ENCODE data around the gene MYO3A. TPM values are rescaled to one million over a fixed set of nuclear protein-coding genes. Genes with fewer than 3 reads are reported as not detected.

Gene MYO3A
- total and polyA plus RNA-seq, 7 donors, result 0.03 to 0.32 (median 0.04) TPM; not detected in 3

- Histone ChIP-seq H3K9me3 (no peaks in the 10 kb centered on the region), H3K36me3 (ENCODE audit: insufficient read depth in 1 of 2, low read depth in 1 of 2) (no peaks in the 10 kb centered on the region), H3K27me3 (ENCODE audit: insufficient read depth in 3 of 3, low read length in 2 of 3) (no peaks in the 10 kb centered on the region), H3K4me3 (no peak overlapping the region), H3K27ac (no peak overlapping the region), H3K4me1 (no peaks in the 10 kb centered on the region)
- ATAC-seq (no peak), DNase-seq (no peak)
- no peak for TF ChIP-seq CTCF (IDR thresholded peaks at IDR 0.05)
- 57 to 72% (median 66%) methylated on average over 5 of the region's 5 CpGs for WGBS, 3 donors
- intact Hi-C loops (cut with DNase I), result no loop called here
These were observed 260.2 kb downstream of the MYO3A start for GRCh38 chr10:26194275-26194674.

GRCh38 chr10:26197248-26197647, 263.2 kb downstream of the MYO3A start:
- no peaks in the 10 kb centered on the region for H3K4me1 ChIP-seq
- H3K27me3 ChIP-seq (ENCODE audit: insufficient read depth in 3 of 3, low read length in 2 of 3), result no peaks in the 10 kb centered on the region
- no peak overlapping the region for H3K4me3 ChIP-seq
- 89 to 93% (median 92%) methylated on average over 2 of the region's 2 CpGs for WGBS, 3 donors
- intact Hi-C loops (cut with DNase I), result no loop called here
- no peaks in the 10 kb centered on the region for H3K9me3 ChIP-seq
- no peak overlapping the region for H3K27ac ChIP-seq
- H3K36me3 ChIP-seq (ENCODE audit: insufficient read depth in 1 of 2, low read depth in 1 of 2), result no peaks in the 10 kb centered on the region
- TF ChIP-seq CTCF (IDR thresholded peaks at IDR 0.05), result no peak
- DNase-seq (no peak), ATAC-seq (no peak)

- TF ChIP-seq CTCF (IDR thresholded peaks at IDR 0.05), result no peak
- Histone ChIP-seq H3K27ac (no peak overlapping the region), H3K36me3 (ENCODE audit: insufficient read depth in 1 of 2, low read depth in 1 of 2) (no peaks in the 10 kb centered on the region), H3K27me3 (ENCODE audit: insufficient read depth in 3 of 3, low read length in 2 of 3) (no peaks in the 10 kb centered on the region), H3K9me3 (no peaks in the 10 kb centered on the region), H3K4me1 (no peaks in the 10 kb centered on the region), H3K4me3 (no peak overlapping the region)
- WGBS, 3 donors, result 82 to 89% (median 84%) methylated on average over 9 of the region's 9 CpGs
- intact Hi-C loops (cut with DNase I), result no loop called here
- ATAC-seq (no peak), DNase-seq (no peak)
These were observed 264.1 kb downstream of the MYO3A start for GRCh38 chr10:26198119-26198518.

GRCh38 chr10:26199841-26200240, 265.8 kb downstream of the MYO3A start:
- Histone ChIP-seq H3K36me3 (ENCODE audit: insufficient read depth in 1 of 2, low read depth in 1 of 2) (no peaks in the 10 kb centered on the region), H3K27me3 (ENCODE audit: insufficient read depth in 3 of 3, low read length in 2 of 3) (no peaks in the 10 kb centered on the region), H3K4me1 (no peaks in the 10 kb centered on the region), H3K9me3 (no peaks in the 10 kb centered on the region), H3K4me3 (no peak overlapping the region), H3K27ac (no peak overlapping the region)
- ATAC-seq (no peak), DNase-seq (no peak)
- intact Hi-C loops (cut with DNase I), result no loop called here
- WGBS, 3 donors, result 37 to 46% (median 41%) methylated on average over 4 of the region's 4 CpGs
- TF ChIP-seq CTCF (IDR thresholded peaks at IDR 0.05), result no peak

- no peak for ATAC-seq
- intact Hi-C loops (cut with DNase I), result no loop called here
- DNase-seq, result no peak
- Histone ChIP-seq H3K4me1 (no peaks in the 10 kb centered on the region), H3K27ac (no peak overlapping the region), H3K27me3 (ENCODE audit: insufficient read depth in 3 of 3, low read length in 2 of 3) (peaks cover 0 to 5% (median 0%) of the 10 kb centered on the region in 3 donors), H3K9me3 (peaks cover 6% of the 10 kb centered on the region), H3K36me3 (ENCODE audit: insufficient read depth in 1 of 2, low read depth in 1 of 2) (no peaks in the 10 kb centered on the region), H3K4me3 (no peak overlapping the region)
- WGBS, 3 donors, result 36 to 79% (median 63%) methylated on average over 2 of the region's 2 CpGs
- TF ChIP-seq CTCF (IDR thresholded peaks at IDR 0.05), result no peak
These were observed 271.2 kb downstream of the MYO3A start for GRCh38 chr10:26205223-26205622.
